Aorta (tissue), 5 donors: ENCODE data around the gene PTPRN2. TPM values are rescaled to one million over a fixed set of nuclear protein-coding genes. Genes with fewer than 3 reads are reported as not detected.

ENCODE experiments used
- ATAC-seq: fragments of 200-7000 bp; cut with Tn5 transposase; one replicate; pipeline ENCODE4 v1.9.1; 2022; ENCODE audit warnings: moderate library complexity; ENCODE audit not compliant: low FRiP score
- DNase-seq, 2 donors: peaks; one replicate each; pipeline ENCODE4 v3.0.0-alpha.2; 2020
- H3K27ac ChIP-seq, 2 donors: one replicate each; pipeline ENCODE4 v1.5.1; 2013; ENCODE audit warnings: low read length in 2 of 2, mild to moderate bottlenecking in 2 of 2, moderate library complexity in 2 of 2, control low read depth in 1 of 2, inconsistent platforms in 1 of 2, low read depth in 1 of 2
- H3K27me3 ChIP-seq, 2 donors: one replicate each; pipeline ENCODE4 v1.6.1; 2013; ENCODE audit warnings: control low read depth in 1 of 2, low read length in 1 of 2, mild to moderate bottlenecking in 1 of 2, moderate library complexity in 1 of 2; ENCODE audit not compliant: insufficient read depth in 2 of 2, control insufficient read depth in 1 of 2
- H3K36me3 ChIP-seq, 2 donors: one replicate each; pipeline ENCODE4 v1.6.1; 2013; ENCODE audit warnings: control low read depth in 1 of 2, low read length in 1 of 2, mild to moderate bottlenecking in 1 of 2; ENCODE audit not compliant: insufficient read depth in 2 of 2, control insufficient read depth in 1 of 2
- H3K4me1 ChIP-seq, 2 donors: one replicate each; pipeline ENCODE4 v1.6.1; 2013; ENCODE audit warnings: low read length in 2 of 2, control low read depth in 1 of 2, mild to moderate bottlenecking in 1 of 2, moderate library complexity in 1 of 2; ENCODE audit not compliant: insufficient read depth in 2 of 2, control insufficient read depth in 1 of 2
- H3K4me3 ChIP-seq, 2 donors: one replicate each; pipeline ENCODE4 v1.5.1; 2013; ENCODE audit warnings: low read length in 2 of 2, control low read depth in 1 of 2, mild to moderate bottlenecking in 1 of 2
- H3K9me3 ChIP-seq: one replicate; pipeline ENCODE4 v1.6.1; 2013; ENCODE audit warnings: mild to moderate bottlenecking, low read length; ENCODE audit not compliant: control insufficient read depth
- WGBS, 2 donors: extraction: QIAGEN DNeasy Blood & Tissue Kit; methylation state at CpG; one replicate each; pipeline ENCODE4 v1.1.7; 2013; 5-methylcytosine and 5-hydroxymethylcytosine counted together
- intact Hi-C, 2 donors: fragments of 100-400 bp; cut with DNase I; formaldehyde crosslinking; loops; one replicate each; pipeline versions ENCODE4 v1.14.2 to v1.15.0; 2022
- polyA plus RNA-seq, 2 donors: library from polyadenylated mRNA; stranded (reverse); fragments of 200-250 nt; gene quantifications; one replicate each; pipeline ENCODE4 v1.2.3, GENCODE V29; 2013
- total RNA-seq, 2 donors: library from RNA; stranded (reverse); fragmentation: NEBNext Ultra II Directional; extraction: Animal tissue kit (Norgen Biotek cat#: 25700); gene quantifications; one replicate each; pipeline ENCODE4 v1.2.1, GENCODE V29; 2021
- donor health status: healthy with polysubstance abuse.
- donor health status: Bipolar disorder and iron deficiency.
- donor health status: DM: no; HTN: no; CAD: no.
- donor health status: DM: no; HTN: no; CAD: no.
- donor health status: DM: yes; HTN: yes; CAD: no.

Gene PTPRN2
- total and polyA plus RNA-seq, 4 donors = 0.67 to 3.3 (median 1.4) TPM

DNA sequence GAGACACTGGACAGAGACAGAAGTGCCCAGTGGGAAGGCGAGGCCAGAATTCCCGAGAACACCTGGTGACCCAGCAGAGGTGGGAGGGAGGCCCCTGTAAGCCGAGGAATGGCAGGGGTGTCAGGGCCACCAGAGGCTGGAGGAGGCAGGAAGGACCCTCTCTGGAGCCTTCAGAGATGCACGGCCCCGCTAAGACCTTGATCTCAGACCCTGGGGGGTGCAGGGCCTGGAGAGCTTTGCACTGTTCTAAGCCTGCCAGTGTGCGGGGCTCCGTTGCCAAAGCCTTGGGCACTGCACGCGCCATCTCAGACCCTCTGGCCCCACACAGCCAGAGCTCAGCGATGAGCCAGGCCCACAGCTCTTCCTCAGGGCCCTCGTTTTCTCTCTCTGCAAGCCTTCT, 557.1 kb downstream of the PTPRN2 start:
- WGBS, 2 donors = 78 to 79% methylated on average over 11 of the region's 11 CpGs
- Histone ChIP-seq H3K27me3 (no peaks in the 10 kb centered on the region), H3K4me3 (no peak overlapping the region), H3K27ac (no peak overlapping the region), H3K36me3 (no peaks in the 10 kb centered on the region), H3K9me3 (peaks cover 5% of the 10 kb centered on the region), H3K4me1 (no peaks in the 10 kb centered on the region)
- intact Hi-C loops = no loop called here
- ATAC-seq (no peak), DNase-seq (peak in 1 of 2 donors; percentile 31)

DNA sequence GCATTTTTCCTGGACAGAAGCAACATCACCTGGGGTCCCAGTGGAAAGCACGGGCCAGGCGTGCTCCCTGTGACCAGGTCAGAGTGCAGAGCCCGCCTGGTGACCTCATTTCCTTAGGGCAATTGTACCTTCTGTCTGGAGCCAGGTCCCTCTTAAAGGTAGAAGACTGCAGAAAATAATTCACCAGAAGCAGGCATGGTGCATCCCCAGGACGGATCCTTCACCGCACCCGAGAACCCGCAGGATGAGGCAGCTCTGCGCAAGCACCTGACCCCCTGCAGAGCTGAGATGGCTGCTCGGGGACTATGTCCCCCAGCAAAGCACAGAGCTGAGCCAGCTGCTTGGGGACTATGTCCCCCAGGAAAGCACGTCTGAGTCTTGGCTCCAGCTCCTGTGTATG, 557.6 kb downstream of the PTPRN2 start:
- no peaks in the 10 kb centered on the region for H3K4me1 ChIP-seq
- intact Hi-C loops = no loop called here
- no peak overlapping the region for H3K27ac ChIP-seq
- H3K4me3 ChIP-seq = no peak overlapping the region
- peaks cover 3% of the 10 kb centered on the region for H3K9me3 ChIP-seq
- 76 to 79% methylated on average over 10 of the region's 10 CpGs for WGBS, 2 donors
- no peaks in the 10 kb centered on the region for H3K36me3 ChIP-seq
- ATAC-seq = no peak
- H3K27me3 ChIP-seq = no peaks in the 10 kb centered on the region
- no peak for DNase-seq

DNA sequence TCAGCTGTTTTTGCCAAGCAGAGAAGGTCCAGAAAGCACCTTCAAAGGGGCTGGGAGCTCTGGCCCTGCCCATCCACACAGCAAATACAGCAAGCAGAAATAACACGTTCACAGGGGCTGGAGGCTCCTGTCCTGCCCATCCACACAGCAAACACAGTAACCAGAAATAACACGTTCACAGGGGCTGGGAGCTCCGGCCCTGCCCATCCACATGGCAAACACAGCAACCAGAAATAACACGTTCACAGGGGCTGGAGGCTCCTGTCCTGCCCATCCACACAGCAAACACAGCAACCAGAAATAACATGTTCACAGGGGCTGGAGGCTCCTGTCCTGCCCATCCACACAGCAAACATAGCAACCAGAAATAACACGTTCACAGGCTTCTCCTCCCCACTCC, 558.1 kb downstream of the PTPRN2 start:
- H3K4me1 ChIP-seq = no peaks in the 10 kb centered on the region
- 21 to 29% methylated on average over 5 of the region's 5 CpGs for WGBS, 2 donors
- H3K4me3 ChIP-seq = no peak overlapping the region
- no peaks in the 10 kb centered on the region for H3K27me3 ChIP-seq
- H3K9me3 ChIP-seq = peaks cover 3% of the 10 kb centered on the region
- DNase-seq = no peak
- intact Hi-C loops = no loop called here
- no peak for ATAC-seq
- H3K27ac ChIP-seq = no peak overlapping the region
- no peaks in the 10 kb centered on the region for H3K36me3 ChIP-seq

DNA sequence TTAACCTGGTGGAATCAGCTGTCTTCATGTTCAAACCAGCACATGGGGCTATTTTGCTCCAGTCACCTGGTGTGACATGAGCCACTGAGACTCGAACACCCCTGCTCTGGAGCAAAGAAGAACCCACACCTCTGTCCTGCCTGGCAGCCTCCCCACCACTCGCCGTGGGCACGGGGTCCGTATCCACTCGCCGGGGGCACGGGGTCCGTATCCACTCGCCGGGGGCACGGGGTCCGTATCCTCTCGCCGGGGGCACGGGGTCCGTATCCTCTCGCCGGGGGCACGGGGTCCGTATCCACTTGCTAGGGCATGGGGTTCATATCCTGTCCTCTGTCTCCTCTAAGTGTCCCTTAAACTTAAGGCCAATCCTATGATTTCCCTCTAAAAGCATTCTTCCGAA, 558.7 kb downstream of the PTPRN2 start:
- no peaks in the 10 kb centered on the region for H3K36me3 ChIP-seq
- 88% methylated on average over 22 of the region's 22 CpGs for WGBS, 2 donors
- DNase-seq (no peak), ATAC-seq (no peak)
- intact Hi-C loops = no loop called here
- H3K27me3 ChIP-seq = no peaks in the 10 kb centered on the region
- no peak overlapping the region for H3K4me3 ChIP-seq
- H3K9me3 ChIP-seq = peaks cover 1% of the 10 kb centered on the region
- no peaks in the 10 kb centered on the region for H3K4me1 ChIP-seq
- H3K27ac ChIP-seq = no peak overlapping the region

DNA sequence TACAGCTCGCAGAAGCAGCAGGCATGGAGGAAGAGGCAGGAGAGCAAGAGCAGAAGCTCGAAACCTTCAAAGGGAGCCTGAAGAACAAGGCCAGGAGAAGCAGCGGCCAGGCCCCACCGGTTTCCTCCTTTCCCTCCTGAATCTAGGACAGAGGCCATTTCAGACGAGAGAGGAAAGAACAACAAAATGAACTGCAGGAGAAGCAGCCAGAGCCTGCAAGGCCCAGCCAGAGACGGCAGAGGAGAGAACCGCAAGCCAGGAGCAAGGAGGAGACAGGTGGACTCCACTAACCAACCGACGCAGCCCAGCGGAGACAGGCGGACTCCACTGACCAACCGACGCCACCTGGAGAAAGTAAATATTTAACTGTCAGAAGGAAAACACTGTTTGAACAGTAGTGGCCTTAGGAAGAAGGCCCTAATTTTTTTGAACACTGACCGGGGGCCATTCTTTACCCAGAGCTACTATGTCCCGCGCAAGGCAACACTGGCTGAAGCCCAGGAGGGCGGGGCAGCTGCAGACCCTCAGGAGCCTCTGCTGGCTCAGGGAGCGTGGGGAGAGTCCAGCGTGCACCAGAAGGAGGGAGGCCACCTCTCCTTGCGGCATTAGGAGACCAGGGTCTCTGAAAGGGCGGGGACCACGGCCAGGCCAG, 559.2 kb downstream of the PTPRN2 start:
- no peaks in the 10 kb centered on the region for H3K36me3 ChIP-seq
- H3K27ac ChIP-seq = no peak overlapping the region
- intact Hi-C loops = no loop called here
- no peaks in the 10 kb centered on the region for H3K27me3 ChIP-seq
- no peaks in the 10 kb centered on the region for H3K4me1 ChIP-seq
- H3K9me3 ChIP-seq = no peaks in the 10 kb centered on the region
- DNase-seq (no peak), ATAC-seq (no peak)
- WGBS, 2 donors = 72 to 79% methylated on average over 22 of the region's 22 CpGs
- H3K4me3 ChIP-seq = no peak overlapping the region

DNA sequence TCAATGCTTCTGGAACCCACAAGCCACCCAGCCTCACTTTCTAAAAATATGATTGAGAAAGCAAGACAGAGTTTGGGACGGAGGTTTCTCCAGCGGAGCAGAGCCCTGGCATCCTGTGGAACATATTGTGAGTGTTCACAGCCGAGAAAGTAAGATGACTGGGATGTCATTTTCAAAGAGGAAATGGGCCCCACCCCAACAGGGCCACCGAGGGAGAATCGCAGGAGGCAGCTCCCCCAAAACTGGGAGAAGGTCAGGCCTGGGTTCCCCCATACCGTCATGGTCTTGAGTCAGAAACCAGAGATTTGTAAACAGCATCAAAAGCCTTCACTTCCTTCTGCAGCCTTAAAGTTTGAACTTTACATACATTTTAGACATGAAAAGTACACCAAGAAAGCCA, 560.0 kb downstream of the PTPRN2 start:
- intact Hi-C loops = no loop called here

DNA sequence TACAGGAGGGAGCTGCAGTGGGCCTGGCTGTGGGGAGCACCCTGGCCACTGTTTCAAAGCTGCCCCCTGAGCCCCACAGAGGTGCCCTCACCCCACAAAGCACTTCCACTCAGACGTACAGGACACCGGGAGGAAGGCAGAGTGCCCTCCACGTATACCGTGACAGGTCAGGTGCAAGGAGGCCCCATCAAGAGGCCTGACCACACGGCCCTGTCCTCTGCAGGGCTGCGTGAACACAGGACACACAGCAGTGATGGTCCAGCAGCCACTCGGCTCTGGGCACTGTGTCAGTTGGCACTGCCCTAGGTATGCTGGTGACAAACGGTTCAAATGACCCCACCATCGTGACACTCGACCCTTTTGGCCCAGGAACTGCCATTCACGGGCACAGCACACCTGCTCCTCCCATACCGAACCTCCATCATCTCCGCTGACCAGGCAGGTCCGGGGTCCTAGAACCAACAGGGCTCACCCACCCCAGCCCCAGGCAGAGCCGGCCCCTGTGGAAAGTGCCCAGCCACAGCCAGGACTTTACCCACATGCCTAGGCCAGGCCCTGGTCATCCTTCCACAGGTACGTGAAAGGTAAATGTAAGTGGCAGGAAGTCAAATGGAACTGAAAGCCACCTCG, 560.9 kb downstream of the PTPRN2 start:
- no peak overlapping the region for H3K4me3 ChIP-seq
- no peaks in the 10 kb centered on the region for H3K36me3 ChIP-seq
- H3K4me1 ChIP-seq = no peaks in the 10 kb centered on the region
- intact Hi-C loops = no loop called here
- 87% methylated on average over 17 of the region's 17 CpGs for WGBS, 2 donors
- ATAC-seq = no peak
- H3K27ac ChIP-seq = no peak overlapping the region
- H3K9me3 ChIP-seq = no peaks in the 10 kb centered on the region
- DNase-seq = no peak
- H3K27me3 ChIP-seq = no peaks in the 10 kb centered on the region

More for the DNA sequence above, 560.0 kb downstream of the PTPRN2 start:
- Histone ChIP-seq H3K27ac (no peak overlapping the region), H3K36me3 (no peaks in the 10 kb centered on the region), H3K4me1 (no peaks in the 10 kb centered on the region), H3K27me3 (no peaks in the 10 kb centered on the region), H3K4me3 (no peak overlapping the region), H3K9me3 (no peaks in the 10 kb centered on the region)
- ATAC-seq (no peak), DNase-seq (no peak)
- WGBS, 2 donors = 79 to 81% methylated on average over 6 of the region's 6 CpGs

DNA sequence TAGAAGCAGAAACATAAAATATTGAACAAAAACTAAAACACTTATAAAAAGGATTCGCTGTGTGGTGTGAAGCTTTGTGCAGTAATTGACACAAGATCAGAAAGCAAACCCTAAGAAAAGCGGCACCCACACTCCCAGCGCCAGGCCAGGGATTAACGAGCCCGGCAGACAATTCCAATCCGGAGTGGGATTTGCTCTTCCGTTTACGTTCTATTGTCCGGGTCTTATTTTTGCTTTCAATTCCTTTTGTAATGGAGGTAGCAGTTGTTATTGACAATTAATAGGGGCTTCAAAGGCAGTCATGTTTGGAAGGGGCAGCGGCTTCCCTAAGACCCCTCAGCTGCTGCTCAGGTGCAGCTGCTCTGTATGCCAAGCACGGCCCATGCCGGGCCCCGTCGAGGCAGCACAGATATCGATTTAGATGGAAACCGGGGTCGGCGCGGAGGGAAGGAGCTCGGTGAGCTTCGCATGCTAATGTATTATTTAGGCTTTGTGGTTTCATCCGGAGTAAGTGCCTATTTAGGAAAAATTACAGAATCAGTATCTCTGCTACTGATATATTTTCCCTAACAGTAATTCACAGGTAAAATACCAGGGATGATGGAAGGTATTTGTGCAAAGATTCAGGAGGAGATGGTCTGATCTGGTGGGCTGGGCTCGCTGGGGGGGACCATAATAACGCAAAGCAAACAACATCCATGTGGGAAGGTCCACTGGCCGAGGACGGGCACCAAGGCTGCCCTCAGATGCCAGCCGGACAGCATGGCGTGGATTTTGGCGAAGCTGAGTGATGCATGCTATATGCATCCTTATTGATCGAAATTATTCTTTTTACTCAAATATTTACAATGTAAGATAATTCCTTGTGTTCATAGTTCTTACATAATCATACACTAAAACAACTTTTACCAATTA, 561.7 kb downstream of the PTPRN2 start:
- DNase-seq = no peak
- Histone ChIP-seq H3K4me1 (no peaks in the 10 kb centered on the region), H3K4me3 (no peak overlapping the region), H3K27ac (no peak overlapping the region), H3K36me3 (no peaks in the 10 kb centered on the region), H3K9me3 (no peaks in the 10 kb centered on the region), H3K27me3 (no peaks in the 10 kb centered on the region)
- 89 to 90% methylated on average over 30 of the region's 30 CpGs for WGBS, 2 donors
- ATAC-seq = no peak
- intact Hi-C loops = no loop called here
